IMR-90 (cell line): Measurements from ENCODE around the gene GFM1. TPM values are rescaled to one million over a fixed set of nuclear protein-coding genes. Genes with fewer than 3 reads are reported as not detected.

Experiments used
- ATAC-seq: fragments of 200-7000 bp; cut with Tn5 transposase; 2 replicates; pipeline ENCODE4 v1.9.1; 2020; ENCODE audit warnings: low read depth, mild to moderate bottlenecking, moderate library complexity
- BruUV-seq: library from RNA; stranded (reverse); fragments of 400-500 nt; replicated peaks from 2 replicates; lab custom pipeline; 2021; lab: Mats Ljungman, UMichigan
- CTCF ChIA-PET: fragments of 300-600 bp; formaldehyde crosslinking; extraction: SDS; loops from one replicate; lab custom pipeline; 2021; ENCODE audit warnings: antibody characterized with exemption; lab: Yijun Ruan, JAX
- POLR2A ChIA-PET: fragments of 300-600 bp; sonication (Branson Sonifier 250); formaldehyde crosslinking; loops from one replicate; lab custom pipeline; 2022; ENCODE audit warnings: antibody characterized with exemption; ENCODE audit not compliant: unreplicated experiment; lab: Charles Lee
- DNase-seq: peaks from one replicate; pipeline ENCODE4 v3.0.0; 2013
- H2AFZ ChIP-seq: replicated peaks from 2 replicates; pipeline ENCODE3; 2013; ENCODE audit warnings: low read length, mild to moderate bottlenecking; ENCODE audit not compliant: poor library complexity
- H2AK5ac ChIP-seq: 2 replicates; pipeline ENCODE4 v1.6.1; 2013; ENCODE audit warnings: low read depth, low read length, inconsistent platforms
- H2AK9ac ChIP-seq: replicated peaks from 2 replicates; pipeline ENCODE3; 2013; ENCODE audit warnings: mild to moderate bottlenecking, low read depth, low read length, moderate library complexity; ENCODE audit not compliant: poor library complexity
- H2BK120ac ChIP-seq: 2 replicates; pipeline ENCODE4 v1.6.1; 2013; ENCODE audit warnings: low read depth, low read length, inconsistent platforms
- H2BK15ac ChIP-seq: 3 replicates; pipeline ENCODE4 v1.6.1; 2013; ENCODE audit warnings: low read depth, low read length, inconsistent platforms
- H2BK20ac ChIP-seq: 2 replicates; pipeline ENCODE4 v1.6.1; 2013; ENCODE audit warnings: low read depth, mild to moderate bottlenecking, inconsistent platforms, low read length, moderate library complexity
- H2BK5ac ChIP-seq: 2 replicates; pipeline ENCODE4 v1.6.1; 2013; ENCODE audit warnings: mild to moderate bottlenecking, low read depth, low read length, inconsistent platforms; ENCODE audit not compliant: poor library complexity, severe bottlenecking
- H3K14ac ChIP-seq: replicated peaks from 2 replicates; pipeline ENCODE4 v1.6.1; 2013; ENCODE audit warnings: low read depth, low read length, inconsistent platforms
- H3K18ac ChIP-seq: 2 replicates; pipeline ENCODE4 v1.6.1; 2013; ENCODE audit warnings: low read depth, low read length, control low read depth
- H3K23ac ChIP-seq: 2 replicates; pipeline ENCODE4 v1.6.1; 2013; ENCODE audit warnings: low read depth, low read length, inconsistent platforms
- H3K27ac ChIP-seq: 2 replicates; pipeline ENCODE4 v1.5.1; 2013; ENCODE audit warnings: mild to moderate bottlenecking, control low read depth, low read length; ENCODE audit not compliant: insufficient read depth
- H3K27me3 ChIP-seq: 2 replicates; pipeline ENCODE4 v1.6.1; 2013; ENCODE audit warnings: low read length; ENCODE audit not compliant: control insufficient read depth, insufficient read depth
- H3K36me3 ChIP-seq: 2 replicates; pipeline ENCODE4 v1.6.1; 2013; ENCODE audit warnings: low read length, mixed read lengths; ENCODE audit not compliant: control insufficient read depth, insufficient read depth
- H3K4ac ChIP-seq: 2 replicates; pipeline ENCODE4 v1.6.1; 2013; ENCODE audit warnings: low read depth, low read length, inconsistent platforms
- H3K4me1 ChIP-seq: 2 replicates; pipeline ENCODE4 v1.6.1; 2013; ENCODE audit warnings: low read length, mixed read lengths; ENCODE audit not compliant: control insufficient read depth, insufficient read depth
- H3K4me2 ChIP-seq: 2 replicates; pipeline ENCODE4 v1.6.1; 2013; ENCODE audit warnings: low read depth, mild to moderate bottlenecking, control low read depth, low read length, moderate library complexity
- H3K4me3 ChIP-seq: 2 replicates; pipeline ENCODE4 v1.5.1; 2013; ENCODE audit warnings: low read depth, mild to moderate bottlenecking, control low read depth, low read length, moderate library complexity; ENCODE audit not compliant: insufficient read depth
- H3K56ac ChIP-seq: 2 replicates; pipeline ENCODE4 v1.6.1; 2013; ENCODE audit warnings: low read length, inconsistent platforms; ENCODE audit not compliant: insufficient read depth; ENCODE audit errors: extremely low read depth
- H3K79me1 ChIP-seq, 2 experiments: 2 replicates each; pipeline ENCODE4 v1.6.1; 2013; ENCODE audit warnings: low read length in 2 of 2, inconsistent platforms in 1 of 2, low read depth in 1 of 2
- H3K9ac ChIP-seq: 2 replicates; pipeline ENCODE4 v1.6.1; 2013; ENCODE audit warnings: low read depth, low read length, control low read depth
- H3K9me1 ChIP-seq: 2 replicates; pipeline ENCODE4 v1.6.1; 2013; ENCODE audit warnings: low read length, inconsistent platforms; ENCODE audit not compliant: insufficient read depth
- H3K9me3 ChIP-seq: 2 replicates; pipeline ENCODE4 v1.6.1; 2013; ENCODE audit warnings: low read length; ENCODE audit not compliant: control insufficient read depth, insufficient read depth
- H4K20me1 ChIP-seq: 2 replicates; pipeline ENCODE4 v1.6.1; 2013; ENCODE audit warnings: low read length, inconsistent platforms; ENCODE audit not compliant: insufficient read depth
- H4K5ac ChIP-seq: 2 replicates; pipeline ENCODE4 v1.6.1; 2013; ENCODE audit warnings: mild to moderate bottlenecking, low read depth, low read length, control low read depth
- H4K8ac ChIP-seq, 2 experiments: 2 replicates each; pipeline ENCODE4 v1.6.1; 2013; ENCODE audit warnings: low read depth in 2 of 2, low read length in 2 of 2, control low read depth in 1 of 2, inconsistent platforms in 1 of 2
- H4K91ac ChIP-seq: 2 replicates; pipeline ENCODE4 v1.6.1; 2013; ENCODE audit warnings: low read depth, low read length, inconsistent platforms; ENCODE audit not compliant: insufficient read depth
- BHLHE40 ChIP-seq: fragments of 150-350 bp; IDR thresholded peaks from 2 replicates; pipeline ENCODE4 v1.6.1; 2016; ENCODE audit warnings: mild to moderate bottlenecking, low read depth, low read length
- CEBPB ChIP-seq: IDR thresholded peaks from 2 replicates; pipeline ENCODE4 v1.6.1; 2012; ENCODE audit warnings: low read depth, low read length, improper control_type of control experiment
- ELK1 ChIP-seq: fragments of 150-350 bp; IDR thresholded peaks from 2 replicates; pipeline ENCODE4 v1.6.1; 2016; ENCODE audit warnings: low read depth, mild to moderate bottlenecking, low read length, moderate library complexity, borderline replicate concordance
- FOS ChIP-seq: fragments of 150-350 bp; IDR thresholded peaks from 2 replicates; pipeline ENCODE4 v1.6.1; 2016; ENCODE audit warnings: low read depth, low read length
- MAFK ChIP-seq: IDR thresholded peaks from 2 replicates; pipeline ENCODE4 v1.6.1; 2012; ENCODE audit warnings: low read depth, low read length, improper control_type of control experiment
- MXI1 ChIP-seq: IDR thresholded peaks from 2 replicates; pipeline ENCODE4 v1.6.1; 2012; ENCODE audit warnings: low read depth, mild to moderate bottlenecking, low read length, moderate library complexity, borderline replicate concordance
- NFE2L2 ChIP-seq: fragments of 150-350 bp; IDR thresholded peaks from 2 replicates; pipeline ENCODE4 v1.6.1; 2016; ENCODE audit warnings: low read depth, mild to moderate bottlenecking, low read length
- POLR2A ChIP-seq: IDR thresholded peaks from 2 replicates; pipeline ENCODE4 v1.6.1; 2012; ENCODE audit warnings: mild to moderate bottlenecking, low read depth, low read length
- RAD21 ChIP-seq: IDR thresholded peaks from 2 replicates; pipeline ENCODE4 v1.6.1; 2012; ENCODE audit warnings: low read length, improper control_type of control experiment
- RCOR1 ChIP-seq: IDR thresholded peaks from 2 replicates; pipeline ENCODE4 v1.6.1; 2012; ENCODE audit warnings: mild to moderate bottlenecking, low read length, improper control_type of control experiment; ENCODE audit not compliant: insufficient replicate concordance
- RFX5 ChIP-seq: IDR thresholded peaks from 2 replicates; pipeline ENCODE4 v1.8.0; 2012; ENCODE audit warnings: low read depth, mild to moderate bottlenecking, low read length, moderate library complexity
- SMC3 ChIP-seq: fragments of 150-350 bp; IDR thresholded peaks from 2 replicates; pipeline ENCODE4 v1.6.1; 2016; ENCODE audit warnings: low read depth, mild to moderate bottlenecking, antibody characterized with exemption, low read length, moderate library complexity
- USF2 ChIP-seq: fragments of 150-350 bp; IDR thresholded peaks from 2 replicates; pipeline ENCODE4 v1.6.1; 2017; ENCODE audit warnings: mild to moderate bottlenecking, antibody characterized with exemption, low read length, low read depth
- WGBS, 2 experiments: methylation state at CpG; one replicate each; pipeline versions ENCODE4 v1.1.5 to v1.1.7; 2013; ENCODE audit warnings: missing lambda C conversion rate in 2 of 2; ENCODE audit not compliant: insufficient read length in 1 of 2; ENCODE audit errors: extremely low coverage in 2 of 2; 5-methylcytosine and 5-hydroxymethylcytosine counted together
- dilution Hi-C: fragments of 300-500 bp; cut with HindIII; formaldehyde crosslinking; loops from one replicate; pipeline ENCODE4 v1.14.3; 2018; ENCODE audit warnings: low sequenced_read_pairs; ENCODE audit not compliant: unreplicated experiment
- in situ Hi-C: fragments of 300-500 bp; cut with MboI; formaldehyde crosslinking; loops from 3 replicates; pipeline ENCODE4 v1.14.3; 2019; ENCODE audit warnings: low sequenced_read_pairs, inconsistent platforms, mixed read lengths
- intact Hi-C: fragments of 100-400 bp; cut with micrococcal nuclease; formaldehyde crosslinking; loops from 2 replicates; pipeline ENCODE4 v1.10.0; 2022
- polyA plus RNA-seq, 3 experiments: library from polyadenylated mRNA; depleted of rRNA; stranded (reverse); fragments of >200 nt; gene quantifications; 2 replicates each; pipeline ENCODE4 v1.2.3, GENCODE V29; 2012; ENCODE audit warnings: low replicate concordance in 1 of 3
- total RNA-seq: library from RNA; depleted of rRNA; stranded (reverse); fragments of >200 nt; gene quantifications from 2 replicates; pipeline ENCODE4 v1.2.3, GENCODE V29; 2012
- TF ChIP-seq, protein P1 (sequence below): conservative IDR thresholded peaks from 2 replicates; pipeline ENCODE4 v1.5.1; 2012; ENCODE audit warnings: mild to moderate bottlenecking, low read depth, low read length, improper control_type of control experiment

The GFM1 gene
- total and polyA plus RNA-seq, 2 of the 4 experiments (the other 2 are of a cell fraction): 12.4 to 36.0 TPM

- BruUV-seq: no TSS peak
- peak overlapping the region; percentile 69; the same call in 1 of the 2 replicates for H3K23ac ChIP-seq
- H2BK15ac ChIP-seq: peak overlapping the region; percentile 68; the same call in 2 of the 3 replicates
Measured at GRCh38 chr3:158671821-158672214, 27.5 kb downstream of the GFM1 start.

More at GRCh38 chr3:158671821-158672214, 27.5 kb downstream of the GFM1 start:
- Histone ChIP-seq H2AFZ (peak overlapping the region; percentile 92), H4K8ac (peak overlapping the region; percentile 44 to 79), H2AK9ac (peak overlapping the region; percentile 71), H3K9ac (peak overlapping the region; percentile 74), H3K79me1 (peaks cover 6 to 21% of the 10 kb centered on the region in 2 experiments; a peak in 3 of 4 replicates), H3K27ac (peak overlapping the region; percentile 83), H2AK5ac (no peak overlapping the region), H3K4me2 (peak overlapping the region; percentile 68), H2BK120ac (peak overlapping the region; percentile 54; the same call in 1 of the 2 replicates), H2BK20ac (no peak overlapping the region), H3K56ac (peak overlapping the region; percentile 67), H4K91ac (peak overlapping the region; percentile 45), H3K14ac (peak overlapping the region; percentile 65), H2BK5ac (peak overlapping the region; percentile 77), H3K9me3 (no peaks in the 10 kb centered on the region), H3K4me1 (peaks cover 2% of the 10 kb centered on the region; the same call in 1 of the 2 replicates), H4K20me1 (no peaks in the 10 kb centered on the region), H3K4ac (peak overlapping the region; percentile 81), H3K4me3 (peak overlapping the region; percentile 59), H3K36me3 (peaks cover 7% of the 10 kb centered on the region), H3K18ac (peak overlapping the region; percentile 52), H3K27me3 (no peaks in the 10 kb centered on the region), H3K9me1 (peaks cover 2% of the 10 kb centered on the region; the same call in 1 of the 2 replicates), H4K5ac (peak overlapping the region; percentile 16; the same call in 1 of the 2 replicates)
- POLR2A ChIA-PET: no interaction called here
- TF ChIP-seq RFX5 (no peak), USF2 (no peak), RCOR1 (no peak), POLR2A (no peak), ELK1 (no peak), CEBPB (no peak), FOS (no peak), MAFK (no peak), BHLHE40 (no peak), NFE2L2 (no peak), RAD21 (no peak), SMC3 (no peak), MXI1 (no peak)
- TF ChIP-seq, protein P1, sequence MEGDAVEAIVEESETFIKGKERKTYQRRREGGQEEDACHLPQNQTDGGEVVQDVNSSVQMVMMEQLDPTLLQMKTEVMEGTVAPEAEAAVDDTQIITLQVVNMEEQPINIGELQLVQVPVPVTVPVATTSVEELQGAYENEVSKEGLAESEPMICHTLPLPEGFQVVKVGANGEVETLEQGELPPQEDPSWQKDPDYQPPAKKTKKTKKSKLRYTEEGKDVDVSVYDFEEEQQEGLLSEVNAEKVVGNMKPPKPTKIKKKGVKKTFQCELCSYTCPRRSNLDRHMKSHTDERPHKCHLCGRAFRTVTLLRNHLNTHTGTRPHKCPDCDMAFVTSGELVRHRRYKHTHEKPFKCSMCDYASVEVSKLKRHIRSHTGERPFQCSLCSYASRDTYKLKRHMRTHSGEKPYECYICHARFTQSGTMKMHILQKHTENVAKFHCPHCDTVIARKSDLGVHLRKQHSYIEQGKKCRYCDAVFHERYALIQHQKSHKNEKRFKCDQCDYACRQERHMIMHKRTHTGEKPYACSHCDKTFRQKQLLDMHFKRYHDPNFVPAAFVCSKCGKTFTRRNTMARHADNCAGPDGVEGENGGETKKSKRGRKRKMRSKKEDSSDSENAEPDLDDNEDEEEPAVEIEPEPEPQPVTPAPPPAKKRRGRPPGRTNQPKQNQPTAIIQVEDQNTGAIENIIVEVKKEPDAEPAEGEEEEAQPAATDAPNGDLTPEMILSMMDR: no peak
- WGBS, 2 experiments: 0% methylated on average over 1 of the region's 6 CpGs; no CpG with 5 or more reads in 1 of the 2 experiments
- ATAC-seq (peak; percentile 22; the same call in 1 of the 2 replicates), DNase-seq (peak; percentile 10)
- CTCF ChIA-PET: interaction anchor here (0.6 to 2.5 kb wide), 9 partner anchors 12 to 118 kb away, joined by 3 to 13 read pairs (median 4); no protein-coding TSS in a partner anchor
- intact Hi-C loops (loop anchor here (1.0 to 2.0 kb wide), 2 partner anchors 55 to 117 kb away; no protein-coding TSS in a partner anchor), dilution Hi-C loops (no loop called here), in situ Hi-C loops (no loop called here)
